ENCODE measurements around the gene CYB5R3.

The CYB5R3 gene

GRCh38 chr22:42645341-42645937, 3.8 kb downstream of the CYB5R3 start:
- DNase-seq = no peak

GRCh38 chr22:42644422-42645340, 4.5 kb downstream of the CYB5R3 start:
- DNase-seq = no peak

- DNase-seq = no peak
Observed at GRCh38 chr22:42643634-42644421, 5.4 kb downstream of the CYB5R3 start.

GRCh38 chr22:42642806-42643633, 6.2 kb downstream of the CYB5R3 start:
- no peak for DNase-seq

GRCh38 chr22:42641801-42642413, 7.3 kb downstream of the CYB5R3 start:
- DNase-seq = no peak

- no peak for DNase-seq
Observed at GRCh38 chr22:42639541-42640241, 9.5 kb downstream of the CYB5R3 start.

- DNase-seq = no peak
Observed at GRCh38 chr22:42637555-42637954, 11.6 kb downstream of the CYB5R3 start.

- no peak for DNase-seq
Observed at GRCh38 chr22:42636506-42636905, 12.7 kb downstream of the CYB5R3 start.

GRCh38 chr22:42635531-42635930, 13.7 kb downstream of the CYB5R3 start:
- no peak for DNase-seq

- DNase-seq = no peak
Observed at GRCh38 chr22:42633013-42633412, 16.2 kb downstream of the CYB5R3 start.

- no peak for DNase-seq
Observed at GRCh38 chr22:42632096-42632495, 17.1 kb downstream of the CYB5R3 start.

GRCh38 chr22:42630901-42631602, 18.1 kb downstream of the CYB5R3 start:
- DNase-seq = no peak

- no peak for DNase-seq
Observed at GRCh38 chr22:42630211-42630610, 19.0 kb downstream of the CYB5R3 start.

GRCh38 chr22:42627981-42628380, 21.2 kb downstream of the CYB5R3 start:
- DNase-seq = no peak

- DNase-seq = no peak
Observed at GRCh38 chr22:42626951-42627625, 22.1 kb downstream of the CYB5R3 start.

- DNase-seq = no peak
Observed at GRCh38 chr22:42626431-42626830, 22.8 kb downstream of the CYB5R3 start.

- DNase-seq = no peak
Observed at GRCh38 chr22:42625416-42625815, 23.8 kb downstream of the CYB5R3 start.

- no peak for DNase-seq
Observed at GRCh38 chr22:42624551-42625106, 24.6 kb downstream of the CYB5R3 start.

- DNase-seq = no peak
Observed at GRCh38 chr22:42623756-42624441, 25.3 kb downstream of the CYB5R3 start.

All from T-helper 9 cell (primary cell).